Measurements from ENCODE around the gene LIFR.
A peak's percentile ranks its signal among the peaks of the same experiment; 100 is the strongest.

DNA sequence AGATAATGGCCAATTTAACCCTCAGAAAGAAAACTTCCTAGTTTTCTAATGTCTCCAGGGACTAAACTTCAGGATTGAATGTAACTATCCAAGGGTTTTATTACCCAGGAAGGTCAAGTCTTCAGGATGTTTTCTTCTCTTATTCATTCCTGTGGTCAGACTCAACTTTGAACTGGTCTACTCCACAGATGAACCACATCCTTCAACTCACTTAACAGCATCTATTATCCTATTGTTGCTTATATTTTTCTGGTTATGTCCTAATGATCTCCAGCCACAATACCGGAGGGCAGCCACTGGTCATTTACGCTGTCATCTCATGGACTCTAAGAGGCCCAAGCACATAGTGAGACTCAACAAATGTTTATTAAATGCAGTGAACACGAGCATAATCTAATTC is 47.2 kb upstream of the LIFR start:
- no peak for TF ChIP-seq POLR2A (IDR thresholded peaks at IDR 0.05; ENCODE audit: low read depth, low read length)
- TF ChIP-seq CTCF (IDR thresholded peaks at IDR 0.05; ENCODE audit: extremely low read depth in 1 of 2, insufficient read depth in 1 of 2, low read depth in 1 of 2, low read length in 2 of 2) = no peak
- TF ChIP-seq EZH2 (IDR thresholded peaks at IDR 0.05; ENCODE audit: borderline replicate concordance, low read depth, low read length, severe bottlenecking) = no peak
- no peak for TF ChIP-seq MYC (IDR thresholded peaks at IDR 0.05; ENCODE audit: low read depth, low read length)
- TF ChIP-seq POLR2AphosphoS5 (IDR thresholded peaks at IDR 0.05; ENCODE audit: insufficient read depth, low read depth, low read length) = peak; percentile 57
- TF ChIP-seq JUN (IDR thresholded peaks at IDR 0.05; ENCODE audit: borderline replicate concordance, insufficient read depth, insufficient read length, low read depth) = no peak
